ENCODE data around the gene ORAI1. TPM values are rescaled to one million over a fixed set of nuclear protein-coding genes. Genes with fewer than 3 reads are reported as not detected.
A peak's percentile ranks its signal among the peaks of the same experiment; 100 is the strongest.

ORAI1 gene
- total RNA-seq, 3 donors from 2014 or later (not counting 1 experiment from before 2014, with no cell fraction given): 64.6 to 74.1 (median 70.8) TPM

- Histone ChIP-seq H3K9me3 (ENCODE audit: control insufficient read depth, insufficient read depth, low read length) (no peaks in the 10 kb centered on the region), H3K27ac (ENCODE audit: low read length) (peak overlapping the region; percentile 26), H3K4me1 (ENCODE audit: control insufficient read depth, insufficient read depth, low read length) (peaks cover 81% of the 10 kb centered on the region), H3K27me3 (ENCODE audit: control insufficient read depth, insufficient read depth, low read length) (no peaks in the 10 kb centered on the region), H3K36me3 (ENCODE audit: control insufficient read depth, insufficient read depth, low read length) (peaks cover 11% of the 10 kb centered on the region), H3K4me3 (ENCODE audit: low read length) (no peak overlapping the region)
- no peaks in the 10 kb centered on the region for H3K9me3 Mint-ChIP-seq
- no peaks in the 10 kb centered on the region for H3K27me3 Mint-ChIP-seq (ENCODE audit: low read depth in 2 of 2)
- no peak overlapping the region for H3K4me3 Mint-ChIP-seq
- no peak for TF ChIP-seq CTCF (IDR thresholded peaks at IDR 0.05)
- no peak for DNase-seq
- ATAC-seq: no peak
- H3K4me1 Mint-ChIP-seq: peaks cover 57 to 58% of the 10 kb centered on the region in 2 donors
- 54% methylated on average over 8 of the region's 13 CpGs for WGBS (ENCODE audit: insufficient coverage)
- intact Hi-C loops (cut with micrococcal nuclease): no loop called here
- peak overlapping the region; percentile 70 to 74 for H3K27ac Mint-ChIP-seq
- H3K36me3 Mint-ChIP-seq: no peaks in the 10 kb centered on the region
Measured at GRCh38 chr12:121634836-121635235, 8.5 kb downstream of the ORAI1 start.

GRCh38 chr12:121637231-121637914 is 11.0 kb downstream of the ORAI1 start:
- DNase-seq (peak; percentile 47 to 73), ATAC-seq (peak; percentile 78 to 87 (median 82))
- H3K4me3 Mint-ChIP-seq: peak overlapping the region; percentile 80
- Histone ChIP-seq H3K27me3 (ENCODE audit: control insufficient read depth, insufficient read depth, low read length) (no peaks in the 10 kb centered on the region), H3K9me3 (ENCODE audit: control insufficient read depth, insufficient read depth, low read length) (no peaks in the 10 kb centered on the region), H3K36me3 (ENCODE audit: control insufficient read depth, insufficient read depth, low read length) (peaks cover 16% of the 10 kb centered on the region), H3K4me3 (ENCODE audit: low read length) (no peak overlapping the region), H3K4me1 (ENCODE audit: control insufficient read depth, insufficient read depth, low read length) (peaks cover 56% of the 10 kb centered on the region), H3K27ac (ENCODE audit: low read length) (peak overlapping the region; percentile 70)
- no peaks in the 10 kb centered on the region for H3K9me3 Mint-ChIP-seq
- 6% methylated on average over 10 of the region's 10 CpGs for WGBS (ENCODE audit: insufficient coverage)
- H3K36me3 Mint-ChIP-seq: no peaks in the 10 kb centered on the region
- peak overlapping the region; percentile 87 to 95 for H3K27ac Mint-ChIP-seq
- no peaks in the 10 kb centered on the region for H3K27me3 Mint-ChIP-seq (ENCODE audit: low read depth in 2 of 2)
- H3K4me1 Mint-ChIP-seq: peaks cover 38 to 49% of the 10 kb centered on the region in 2 donors
- no peak for TF ChIP-seq CTCF (IDR thresholded peaks at IDR 0.05)
- intact Hi-C loops (cut with micrococcal nuclease): loop anchor here (1.0 kb wide), 1 partner anchor 13 kb away; no protein-coding TSS in a partner anchor

- Mint-ChIP-seq H3K27ac (peak overlapping the region; percentile 87 to 95), H3K4me3 (peak overlapping the region; percentile 80), H3K4me1 (peaks cover 29 to 39% of the 10 kb centered on the region in 2 donors), H3K27me3 (ENCODE audit: low read depth in 2 of 2) (no peaks in the 10 kb centered on the region), H3K9me3 (no peaks in the 10 kb centered on the region), H3K36me3 (no peaks in the 10 kb centered on the region)
- intact Hi-C loops (cut with micrococcal nuclease): no loop called here
- Histone ChIP-seq H3K36me3 (ENCODE audit: control insufficient read depth, insufficient read depth, low read length) (peaks cover 16% of the 10 kb centered on the region), H3K27ac (ENCODE audit: low read length) (peak overlapping the region; percentile 70), H3K4me3 (ENCODE audit: low read length) (no peak overlapping the region), H3K4me1 (ENCODE audit: control insufficient read depth, insufficient read depth, low read length) (peaks cover 46% of the 10 kb centered on the region), H3K27me3 (ENCODE audit: control insufficient read depth, insufficient read depth, low read length) (no peaks in the 10 kb centered on the region), H3K9me3 (ENCODE audit: control insufficient read depth, insufficient read depth, low read length) (no peaks in the 10 kb centered on the region)
- 91% methylated on average over 13 of the region's 14 CpGs for WGBS (ENCODE audit: insufficient coverage)
- DNase-seq (no peak), ATAC-seq (no peak)
- no peak for TF ChIP-seq CTCF (IDR thresholded peaks at IDR 0.05)
Measured at GRCh38 chr12:121638298-121639202, 12.2 kb downstream of the ORAI1 start.
